Neural crest cell (in vitro differentiated cells): ENCODE measurements around the gene ZEB2. TPM values are rescaled to one million over a fixed set of nuclear protein-coding genes. Genes with fewer than 3 reads are reported as not detected.

Experiments used
- DNase-seq: peaks from one replicate; pipeline ENCODE4 v3.0.0; 2021; ENCODE audit warnings: low read depth, mixed read lengths, low spot score
- H3K27ac Mint-ChIP-seq: one replicate; pipeline ENCODE4 v1.8.0; 2021; ENCODE audit warnings: mild to moderate bottlenecking, mixed read lengths; ENCODE audit not compliant: unreplicated experiment
- H3K27me3 Mint-ChIP-seq: 2 replicates; pipeline ENCODE4 v1.8.0; 2021; ENCODE audit warnings: low read depth, mild to moderate bottlenecking, mixed read lengths
- H3K36me3 Mint-ChIP-seq: 2 replicates; pipeline ENCODE4 v1.8.0; 2021; ENCODE audit warnings: low read depth, mild to moderate bottlenecking, mixed read lengths
- H3K4me1 Mint-ChIP-seq: 2 replicates; pipeline ENCODE4 v1.8.0; 2021; ENCODE audit warnings: mixed read lengths
- H3K4me3 Mint-ChIP-seq: one replicate; pipeline ENCODE4 v1.8.0; 2021; ENCODE audit warnings: mild to moderate bottlenecking, mixed read lengths
- H3K9me3 Mint-ChIP-seq: 2 replicates; pipeline ENCODE4 v1.8.0; 2021; ENCODE audit warnings: mixed read lengths
- CTCF ChIP-seq: fragments of 200-600 bp; sonication (generic); conservative IDR thresholded peaks from 2 replicates; pipeline ENCODE4 v1.5.0; 2021; ENCODE audit warnings: antibody characterized with exemption, mild to moderate bottlenecking
- total RNA-seq: library from RNA; stranded (reverse); gene quantifications from 2 replicates; pipeline ENCODE4 v1.2.1, GENCODE V29; 2021

The ZEB2 gene
- total RNA-seq, 1 donor from 2014 or later = 192 TPM

GRCh38 chr2:144349674-144350073 is 170.2 kb downstream of the ZEB2 start:
- Mint-ChIP-seq H3K4me1 (peaks cover 50% of the 10 kb centered on the region), H3K27me3 (no peaks in the 10 kb centered on the region)
- TF ChIP-seq CTCF = no peak

GRCh38 chr2:144348846-144349245 is 171.1 kb downstream of the ZEB2 start:
- peak overlapping the region; percentile 3 for H3K4me3 Mint-ChIP-seq
- no peak for DNase-seq
- no peak overlapping the region for H3K27ac Mint-ChIP-seq
- H3K9me3 Mint-ChIP-seq = peaks cover 2% of the 10 kb centered on the region
- no peak for TF ChIP-seq CTCF
- H3K36me3 Mint-ChIP-seq = no peaks in the 10 kb centered on the region
- H3K27me3 Mint-ChIP-seq = no peaks in the 10 kb centered on the region
- H3K4me1 Mint-ChIP-seq = peaks cover 50% of the 10 kb centered on the region

More at GRCh38 chr2:144349674-144350073, 170.2 kb downstream of the ZEB2 start:
- DNase-seq = no peak
- Mint-ChIP-seq H3K4me3 (peak overlapping the region; percentile 13), H3K36me3 (no peaks in the 10 kb centered on the region), H3K9me3 (peaks cover 2% of the 10 kb centered on the region), H3K27ac (peak overlapping the region; percentile 46)

GRCh38 chr2:144346229-144346628 is 173.7 kb downstream of the ZEB2 start:
- Mint-ChIP-seq H3K27ac (no peak overlapping the region), H3K27me3 (no peaks in the 10 kb centered on the region), H3K9me3 (peaks cover 2% of the 10 kb centered on the region), H3K36me3 (no peaks in the 10 kb centered on the region), H3K4me1 (peaks cover 30% of the 10 kb centered on the region), H3K4me3 (no peak overlapping the region)
- no peak for TF ChIP-seq CTCF
- no peak for DNase-seq

GRCh38 chr2:144343145-144343544 is 176.8 kb downstream of the ZEB2 start:
- no peak overlapping the region for H3K27ac Mint-ChIP-seq

GRCh38 chr2:144341538-144341937 is 178.4 kb downstream of the ZEB2 start:
- no peak for DNase-seq

More at GRCh38 chr2:144343145-144343544, 176.8 kb downstream of the ZEB2 start:
- TF ChIP-seq CTCF = no peak
- peaks cover 2% of the 10 kb centered on the region for H3K9me3 Mint-ChIP-seq
- no peak for DNase-seq
- H3K4me1 Mint-ChIP-seq = peaks cover 4% of the 10 kb centered on the region
- no peaks in the 10 kb centered on the region for H3K36me3 Mint-ChIP-seq
- H3K4me3 Mint-ChIP-seq = no peak overlapping the region
- H3K27me3 Mint-ChIP-seq = no peaks in the 10 kb centered on the region

More at GRCh38 chr2:144341538-144341937, 178.4 kb downstream of the ZEB2 start:
- Mint-ChIP-seq H3K4me3 (no peak overlapping the region), H3K4me1 (no peaks in the 10 kb centered on the region), H3K36me3 (peaks cover 2% of the 10 kb centered on the region), H3K27me3 (no peaks in the 10 kb centered on the region), H3K27ac (no peak overlapping the region), H3K9me3 (peaks cover 5% of the 10 kb centered on the region)
- TF ChIP-seq CTCF = no peak
